ENCODE measurements around the gene TMC8. TPM values are rescaled to one million over a fixed set of nuclear protein-coding genes. Genes with fewer than 3 reads are reported as not detected.
"Not testable (repeated sequence)": the region's sequence is repeated elsewhere in the genome, so short reads cannot be mapped to it uniquely, and the experiment has no call there.

The TMC8 gene
- total and polyA plus RNA-seq, 2 donors (not counting 3 experiments of a cell fraction or from before 2014, with no cell fraction given), result 0.07 to 1.3 TPM

GRCh38 chr17:78114831-78115723 lies 15.5 kb upstream of the TMC8 start:
- Histone ChIP-seq H3K36me3 (ENCODE audit: control insufficient read depth in 2 of 2, extremely low read depth in 1 of 2, insufficient read depth in 2 of 2, low read length in 2 of 2) (peaks cover 0 to 2% of the 10 kb centered on the region in 2 experiments), H4K20me1 (replicated peaks; ENCODE audit: control insufficient read depth, extremely low read depth, insufficient read depth, low read length) (no peaks in the 10 kb centered on the region), H3K27me3 (ENCODE audit: control insufficient read depth in 2 of 2, insufficient read depth in 2 of 2, low read length in 2 of 2) (no peaks in the 10 kb centered on the region), H3K9me3 (replicated peaks; ENCODE audit: control insufficient read depth, insufficient read depth, low read length) (no peaks in the 10 kb centered on the region), H3K4me3 (replicated peaks in 1 of 3; ENCODE audit: insufficient read depth in 1 of 3, low read depth in 1 of 3, low read length in 3 of 3) (no peak overlapping the region), H3K4me1 (ENCODE audit: control insufficient read depth, extremely low read depth, insufficient read depth, low read length) (no peaks in the 10 kb centered on the region), H3K27ac (ENCODE audit: insufficient read depth, low read depth, low read length) (no peak overlapping the region), H3K4me2 (ENCODE audit: insufficient read depth, low read length) (no peak overlapping the region), H3K9ac (replicated peaks; ENCODE audit: extremely low read depth, insufficient read depth, low read length) (no peak overlapping the region), H2AFZ (ENCODE audit: low read depth, low read length) (no peak overlapping the region), H3K79me2 (ENCODE audit: control insufficient read depth, insufficient read depth, low read length) (no peaks in the 10 kb centered on the region), H3K9me1 (replicated peaks; ENCODE audit: control insufficient read depth, extremely low read depth, insufficient read depth, low read length) (no peaks in the 10 kb centered on the region)
- intact Hi-C loops (cut with micrococcal nuclease) (no loop called here), dilution Hi-C loops (cut with MboI; ENCODE audit: extremely low pct_ligation_motif_present, low sequenced_read_pairs) (no loop called here)
- no peak for FAIRE-seq
- ChIA-PET CTCF (interaction anchor here (1.0 to 3.2 kb wide), 4 partner anchors 20 to 136 kb away, joined by 5 to 55 read pairs (median 9); no protein-coding TSS in a partner anchor), POLR2A (interaction anchor here (0.6 kb wide), 1 partner anchor 10 kb away, joined by 3 read pairs; no protein-coding TSS in a partner anchor)
- TF ChIP-seq EZH2 (IDR thresholded peaks at IDR 0.05; ENCODE audit: borderline replicate concordance, low read depth, low read length, severe bottlenecking), result no peak
- BruUV-seq (replicated peaks), result no TSS peak
- DNase-seq (ENCODE audit: low read depth, low spot score), result no peak

GRCh38 chr17:78115803-78116202 lies 14.8 kb upstream of the TMC8 start:
- H3K79me2 ChIP-seq (ENCODE audit: control insufficient read depth, insufficient read depth, low read length); H3K9me1 ChIP-seq (replicated peaks; ENCODE audit: control insufficient read depth, extremely low read depth, insufficient read depth, low read length); H2AFZ ChIP-seq (ENCODE audit: low read depth, low read length); dilution Hi-C loops (cut with MboI; ENCODE audit: extremely low pct_ligation_motif_present, low sequenced_read_pairs); H3K27me3 ChIP-seq (ENCODE audit: control insufficient read depth in 2 of 2, insufficient read depth in 2 of 2, low read length in 2 of 2); intact Hi-C loops (cut with micrococcal nuclease); BruUV-seq (replicated peaks); H3K27ac ChIP-seq (ENCODE audit: insufficient read depth, low read depth, low read length); POLR2A ChIA-PET; H3K4me1 ChIP-seq (ENCODE audit: control insufficient read depth, extremely low read depth, insufficient read depth, low read length); H3K9ac ChIP-seq (replicated peaks; ENCODE audit: extremely low read depth, insufficient read depth, low read length); DNase-seq (ENCODE audit: low read depth, low spot score); H4K20me1 ChIP-seq (replicated peaks; ENCODE audit: control insufficient read depth, extremely low read depth, insufficient read depth, low read length); H3K9me3 ChIP-seq (replicated peaks; ENCODE audit: control insufficient read depth, insufficient read depth, low read length); FAIRE-seq; H3K36me3 ChIP-seq (ENCODE audit: control insufficient read depth in 2 of 2, extremely low read depth in 1 of 2, insufficient read depth in 2 of 2, low read length in 2 of 2); H3K4me3 ChIP-seq (replicated peaks in 1 of 3; ENCODE audit: insufficient read depth in 1 of 3, low read depth in 1 of 3, low read length in 3 of 3); H3K4me2 ChIP-seq (ENCODE audit: insufficient read depth, low read length): not testable (repeated sequence)
- CTCF ChIA-PET, result interaction anchor here (1.0 to 1.4 kb wide), 2 partner anchors 60 to 135 kb away, joined by 3 to 7 read pairs; no protein-coding TSS in a partner anchor
